ENCODE results near the gene CPM.
"Not testable (repeated sequence)": the region's sequence is repeated elsewhere in the genome, so short reads cannot be mapped to it uniquely, and the experiment has no call there.

- TF ChIP-seq CTCF (conservative IDR thresholded peaks at IDR 0.05); EZH2 (IDR thresholded peaks at IDR 0.05; ENCODE audit: low read depth): not testable (repeated sequence)
Measured at GRCh38 chr12:68811573-68811972, 121.4 kb downstream of the CPM start.
